HepG2 (cell line): Measurements from ENCODE around the gene PRDM15. TPM values are rescaled to one million over a fixed set of nuclear protein-coding genes. Genes with fewer than 3 reads are reported as not detected.

Experiments used
- ARID5B ChIP-seq: IDR thresholded peaks from 2 replicates; pipeline ENCODE4 v1.4.0; 2020; ENCODE audit warnings: mild to moderate bottlenecking, missing genetic modification reagents
- BCL6 ChIP-seq: IDR thresholded peaks from 2 replicates; pipeline ENCODE4 v1.6.1; 2016; ENCODE audit warnings: missing genetic modification reagents, missing compliant biosample characterization
- HMG20A ChIP-seq: IDR thresholded peaks from 2 replicates; pipeline ENCODE4 v1.6.1; 2016; ENCODE audit warnings: borderline replicate concordance
- JARID2 ChIP-seq: sonication (generic); formaldehyde crosslinking; IDR thresholded peaks from 2 replicates; pipeline ENCODE4 v1.8.1; 2023; ENCODE audit warnings: missing genetic modification reagents, inconsistent platforms; ENCODE audit not compliant: insufficient replicate concordance
- KLF6 ChIP-seq: IDR thresholded peaks from 2 replicates; pipeline ENCODE4 v1.8.0; 2016; ENCODE audit warnings: missing biosample characterization, missing genetic modification reagents
- KMT2A ChIP-seq: sonication (generic); formaldehyde crosslinking; IDR thresholded peaks from 2 replicates; pipeline ENCODE4 v1.4.0; 2020; ENCODE audit warnings: missing genetic modification reagents
- LCORL ChIP-seq, 2 experiments: fragments of 450-650 bp in 1 of 2; sonication (generic) in 1 of 2; formaldehyde crosslinking in 1 of 2; IDR thresholded peaks; 2 replicates each; pipeline versions ENCODE4 v1.5.0 to v1.6.1; 2017 to 2020; ENCODE audit warnings: antibody characterized with exemption in 1 of 2, missing genetic modification reagents in 1 of 2
- MAX ChIP-seq: IDR thresholded peaks from 2 replicates; pipeline ENCODE4 v1.6.1; 2012; ENCODE audit warnings: inconsistent platforms
- NFYC ChIP-seq: IDR thresholded peaks from 2 replicates; pipeline ENCODE4 v1.6.1; 2016; ENCODE audit warnings: missing genetic modification reagents, missing compliant biosample characterization
- NKX3-1 ChIP-seq: sonication (generic); formaldehyde crosslinking; IDR thresholded peaks from 2 replicates; pipeline ENCODE4 v1.5.0; 2020; ENCODE audit warnings: missing genetic modification reagents
- PITX1 ChIP-seq: sonication (generic); formaldehyde crosslinking; IDR thresholded peaks from 2 replicates; pipeline ENCODE4 v1.5.1; 2020; ENCODE audit warnings: mild to moderate bottlenecking, missing genetic modification reagents
- REPIN1 ChIP-seq: sonication (generic); formaldehyde crosslinking; IDR thresholded peaks from 2 replicates; pipeline ENCODE4 v1.8.0; 2022; ENCODE audit warnings: missing genetic modification reagents, low read depth, mild to moderate bottlenecking, borderline replicate concordance
- SAP130 ChIP-seq: IDR thresholded peaks from 2 replicates; pipeline ENCODE4 v1.6.1; 2016; ENCODE audit warnings: low read depth
- SOX5 ChIP-seq: IDR thresholded peaks from 2 replicates; pipeline ENCODE4 v1.6.1; 2016; ENCODE audit warnings: borderline replicate concordance
- SOX6 ChIP-seq, 2 experiments: fragments of 450-650 bp in 1 of 2; sonication (generic) in 1 of 2; formaldehyde crosslinking in 1 of 2; IDR thresholded peaks; 2 replicates each; pipeline versions ENCODE4 v1.4.0 to v1.6.1; 2017 to 2020; ENCODE audit warnings: antibody characterized with exemption in 1 of 2, mild to moderate bottlenecking in 1 of 2, missing genetic modification reagents in 1 of 2
- SSRP1 ChIP-seq: IDR thresholded peaks from 2 replicates; pipeline ENCODE4 v1.6.1; 2016; ENCODE audit warnings: control low read depth
- TAF1 ChIP-seq: sonication (generic); formaldehyde crosslinking; IDR thresholded peaks from 2 replicates; pipeline ENCODE4 v1.4.0; 2020; ENCODE audit warnings: missing genetic modification reagents
- ZMYM4 ChIP-seq: sonication (generic); formaldehyde crosslinking; IDR thresholded peaks from 2 replicates; pipeline ENCODE4 v1.8.1; 2023; ENCODE audit warnings: mild to moderate bottlenecking, missing genetic modification reagents
- ZNF20 ChIP-seq: sonication (generic); formaldehyde crosslinking; IDR thresholded peaks from 2 replicates; pipeline ENCODE4 v1.4.0; 2020; ENCODE audit warnings: mild to moderate bottlenecking, moderate library complexity, missing genetic modification reagents
- ZNF414 ChIP-seq: sonication (generic); formaldehyde crosslinking; IDR thresholded peaks from 2 replicates; pipeline ENCODE4 v1.5.0; 2020; ENCODE audit warnings: missing genetic modification reagents
- ZNF556 ChIP-seq: sonication (generic); formaldehyde crosslinking; IDR thresholded peaks from 2 replicates; pipeline ENCODE4 v1.4.0; 2020; ENCODE audit warnings: mild to moderate bottlenecking, missing genetic modification reagents, borderline replicate concordance
- ZNF607 ChIP-seq: sonication (generic); formaldehyde crosslinking; IDR thresholded peaks from 2 replicates; pipeline ENCODE4 v1.5.1; 2020; ENCODE audit warnings: missing genetic modification reagents, mild to moderate bottlenecking, borderline replicate concordance
- ZNF772 ChIP-seq: sonication (generic); formaldehyde crosslinking; IDR thresholded peaks from 2 replicates; pipeline ENCODE4 v1.5.0; 2020; ENCODE audit warnings: mild to moderate bottlenecking, missing genetic modification reagents
- polyA plus RNA-seq, 8 experiments: library from polyadenylated mRNA; depleted of rRNA in 3 of 8; stranded (reverse) in 7 of 8; unstranded in 1 of 8; fragments of >200 nt; fragmentation: Illumina TruSeq in 4 of 8; extraction: Trizol in 4 of 8; gene quantifications; 2 replicates each; pipeline versions ENCODE4 v1.2.1 to v1.2.3, GENCODE V29; 2011 to 2016; ENCODE audit warnings: low read depth in 4 of 8, missing spikeins in 1 of 8, mixed read lengths in 1 of 8; ENCODE audit not compliant: insufficient read depth in 1 of 8
- total RNA-seq, 5 experiments: library from RNA; depleted of rRNA; stranded (reverse); fragments of >200 nt; fragmentation: Illumina TruSeq; extraction: Trizol; gene quantifications; 2 replicates each; pipeline ENCODE4 v1.2.3, GENCODE V29; 2016; ENCODE audit warnings: low read depth in 1 of 5
- TF ChIP-seq, protein P1 (sequence below): sonication (generic); formaldehyde crosslinking; IDR thresholded peaks from 2 replicates; pipeline ENCODE4 v1.5.1; 2020; ENCODE audit warnings: missing genetic modification reagents, mild to moderate bottlenecking, borderline replicate concordance

PRDM15 gene
- total and polyA plus RNA-seq, 2 of the 13 experiments (the other 11 are each of a cell fraction or from before 2014, with no cell fraction given): 4.0 to 6.9 TPM

DNA sequence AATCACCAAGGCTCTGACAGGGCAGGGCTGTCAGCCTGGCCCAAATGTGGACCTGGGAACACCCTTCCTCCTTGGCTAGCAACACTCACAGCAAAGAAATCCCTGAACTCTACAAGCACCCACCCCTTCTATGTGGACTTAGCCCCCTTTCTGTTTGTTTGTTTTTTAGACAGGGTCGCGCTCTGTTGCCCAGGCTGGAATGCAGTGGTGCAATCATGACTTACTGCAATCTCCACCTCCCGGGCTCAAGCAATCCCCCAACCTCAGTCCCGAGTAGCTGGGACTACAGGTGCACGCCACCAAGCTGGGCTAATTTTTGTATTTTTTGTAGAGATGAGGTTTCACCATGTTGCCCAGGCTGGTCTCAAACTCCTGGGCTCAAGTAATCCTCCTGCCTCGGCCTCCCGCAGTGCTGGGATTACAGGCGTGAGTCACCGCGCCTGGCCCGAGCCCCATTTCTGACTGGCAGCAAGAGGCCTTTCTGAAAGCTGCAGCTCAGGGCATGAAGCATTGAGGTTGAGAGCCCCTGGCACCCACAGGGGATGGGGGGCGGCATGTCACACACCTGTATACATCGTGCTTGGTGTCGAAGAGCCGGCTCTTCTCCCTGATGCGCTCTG is 128.5 kb downstream of the PRDM15 start (continued):
- TF ChIP-seq ZNF414: 0 out of 2 replicates have a peak, but pooled peaks have one; percentile 66
- TF ChIP-seq ZNF20 (CRISPR knock-in tag): no peak
- peak; percentile 69 for TF ChIP-seq HMG20A (CRISPR knock-in tag)
- peak; percentile 84; the same call in 1 of the 2 replicates for TF ChIP-seq PITX1 (CRISPR knock-in tag)
- TF ChIP-seq ZNF556 (CRISPR knock-in tag): no peak
- peak; percentile 73; the same call in 1 of the 2 replicates for TF ChIP-seq KMT2A
- peak; percentile 73 for TF ChIP-seq SAP130 (CRISPR knock-in tag)
- peak; percentile 85 for TF ChIP-seq ARID5B
- TF ChIP-seq REPIN1 (CRISPR knock-in tag): peak; percentile 82; the same call in 1 of the 2 replicates
- TF ChIP-seq LCORL (IDR thresholded peaks at IDR 0.05): no peak
- peak; percentile 98 for TF ChIP-seq LCORL (CRISPR knock-in tag; IDR thresholded peaks at IDR 0.05)
- 0 out of 2 replicates have a peak, but pooled peaks have one; percentile 18 for TF ChIP-seq MAX
- no peak for TF ChIP-seq JARID2
- peak; percentile 94 for TF ChIP-seq BCL6 (CRISPR knock-in tag)
- TF ChIP-seq TAF1: no peak
- TF ChIP-seq SOX5 (CRISPR knock-in tag): peak; percentile 70; the same call in 1 of the 2 replicates
- peak; percentile 67 for TF ChIP-seq ZMYM4 (CRISPR knock-in tag)
- TF ChIP-seq ZNF772 (CRISPR knock-in tag): peak; percentile 24; the same call in 1 of the 2 replicates
- TF ChIP-seq SSRP1 (CRISPR knock-in tag): no peak
- no peak for TF ChIP-seq NFYC (CRISPR knock-in tag)
- TF ChIP-seq KLF6 (CRISPR knock-in tag): no peak
- no peak for TF ChIP-seq SOX6 (IDR thresholded peaks at IDR 0.05)
- TF ChIP-seq SOX6 (CRISPR knock-in tag; IDR thresholded peaks at IDR 0.05): peak; percentile 70
- TF ChIP-seq, protein P1, sequence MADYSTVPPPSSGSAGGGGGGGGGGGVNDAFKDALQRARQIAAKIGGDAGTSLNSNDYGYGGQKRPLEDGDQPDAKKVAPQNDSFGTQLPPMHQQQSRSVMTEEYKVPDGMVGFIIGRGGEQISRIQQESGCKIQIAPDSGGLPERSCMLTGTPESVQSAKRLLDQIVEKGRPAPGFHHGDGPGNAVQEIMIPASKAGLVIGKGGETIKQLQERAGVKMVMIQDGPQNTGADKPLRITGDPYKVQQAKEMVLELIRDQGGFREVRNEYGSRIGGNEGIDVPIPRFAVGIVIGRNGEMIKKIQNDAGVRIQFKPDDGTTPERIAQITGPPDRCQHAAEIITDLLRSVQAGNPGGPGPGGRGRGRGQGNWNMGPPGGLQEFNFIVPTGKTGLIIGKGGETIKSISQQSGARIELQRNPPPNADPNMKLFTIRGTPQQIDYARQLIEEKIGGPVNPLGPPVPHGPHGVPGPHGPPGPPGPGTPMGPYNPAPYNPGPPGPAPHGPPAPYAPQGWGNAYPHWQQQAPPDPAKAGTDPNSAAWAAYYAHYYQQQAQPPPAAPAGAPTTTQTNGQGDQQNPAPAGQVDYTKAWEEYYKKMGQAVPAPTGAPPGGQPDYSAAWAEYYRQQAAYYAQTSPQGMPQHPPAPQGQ: 0 out of 2 replicates have a peak, but pooled peaks have one; percentile 12
- TF ChIP-seq ZNF607: no peak
- TF ChIP-seq NKX3-1 (CRISPR knock-in tag): no peak
